ENCODE results near the gene ITPKC. TPM values are rescaled to one million over a fixed set of nuclear protein-coding genes. Genes with fewer than 3 reads are reported as not detected.
A peak's percentile ranks its signal among the peaks of the same experiment; 100 is the strongest.

The ITPKC gene
- total and polyA plus RNA-seq, 8 donors, result 6.9 to 20.4 (median 11.4) TPM

GRCh38 chr19:40750058-40750873 is 33.4 kb downstream of the ITPKC start, which contains the start of gene ACTMAP:
TSS of gene ACTMAP (minus strand) at chr19:40750477. CDS start at chr19:40749803, 674 bp downstream.
- peaks cover 0 to 30% (median 7%) of the 10 kb centered on the region in 3 donors for H3K4me1 ChIP-seq
- H3K36me3 ChIP-seq, result no peaks in the 10 kb centered on the region
- 0 to 1% methylated on average over 43 of the region's 43 CpGs for WGBS, 2 donors
- no peaks in the 10 kb centered on the region for H3K27me3 ChIP-seq
- intact Hi-C loops (cut with DNase I), result no loop called here
- ATAC-seq, result peak; percentile 88 to 93 (median 90)
- no peak for TF ChIP-seq CTCF (IDR thresholded peaks at IDR 0.05)
- peak; percentile 98 for FAIRE-seq
- H3K4me3 ChIP-seq, result peak within 1 kb of the TSS; percentile 37 to 80 (median 55)
- peak within 1 kb of the TSS; percentile 80 to 92 (median 90) for H3K27ac ChIP-seq
- DNase-seq, result peak; percentile 96 to 100 (median 100)
- H3K9me3 ChIP-seq, result no peaks in the 10 kb centered on the region

DNA sequence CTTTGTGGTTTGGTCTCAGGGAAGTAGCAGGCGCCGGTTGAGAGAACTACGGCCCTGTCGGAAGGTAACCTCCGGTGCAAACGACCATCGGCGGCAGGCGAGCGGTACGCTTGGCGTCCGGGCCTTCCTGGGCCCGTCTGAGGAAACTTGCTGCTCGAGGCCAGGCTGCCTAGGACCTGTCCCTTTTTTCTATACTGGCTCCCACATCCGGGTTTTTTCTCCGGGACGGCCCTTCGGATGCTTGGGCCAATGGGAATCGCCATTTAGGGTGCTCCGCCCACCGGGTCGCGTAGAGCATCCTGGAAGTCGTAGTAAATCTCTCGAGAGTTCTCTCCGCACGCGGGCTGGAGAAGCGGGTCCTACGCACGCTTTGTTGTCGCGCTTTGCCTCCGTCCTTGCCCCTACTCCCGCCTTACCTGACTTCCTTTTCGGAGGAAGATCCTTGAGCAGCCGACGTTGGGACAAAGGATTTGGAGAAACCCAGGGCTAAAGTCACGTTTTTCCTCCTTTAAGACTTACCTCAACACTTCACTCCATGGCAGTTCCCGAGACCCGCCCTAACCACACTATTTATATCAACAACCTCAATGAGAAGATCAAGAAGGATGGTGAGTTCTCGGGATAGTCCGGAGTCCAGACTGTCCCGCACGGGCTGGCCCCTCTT is 34.1 kb downstream of the ITPKC start, which contains the start of gene SNRPA:
TSS of gene SNRPA (plus strand) at position 330 of the 664 bp plus-strand sequence. CDS start at position 536, 206 bp downstream.
- WGBS, 2 donors, result 0% methylated on average over 46 of the region's 46 CpGs
- TF ChIP-seq CTCF (IDR thresholded peaks at IDR 0.05), result no peak
- Histone ChIP-seq H3K27me3 (no peaks in the 10 kb centered on the region), H3K4me1 (peaks cover 0 to 36% (median 7%) of the 10 kb centered on the region in 3 donors), H3K4me3 (peak within 1 kb of the TSS; percentile 37 to 80 (median 55)), H3K36me3 (peaks cover 0 to 4% (median 0%) of the 10 kb centered on the region in 3 donors), H3K9me3 (no peaks in the 10 kb centered on the region), H3K27ac (peak within 1 kb of the TSS; percentile 80 to 92 (median 90))
- intact Hi-C loops (cut with DNase I), result no loop called here
- peak; percentile 92 to 98 (median 96) for DNase-seq
- FAIRE-seq, result no peak
- peak; percentile 84 to 90 (median 86) for ATAC-seq

GRCh38 chr19:40752257-40752781 is 35.4 kb downstream of the ITPKC start:
- no peak for TF ChIP-seq CTCF (IDR thresholded peaks at IDR 0.05)
- no peak for FAIRE-seq
- no peaks in the 10 kb centered on the region for H3K27me3 ChIP-seq
- no peak for DNase-seq
- H3K4me3 ChIP-seq, result peak overlapping the region; percentile 29 to 80 (median 49)
- intact Hi-C loops (cut with DNase I), result no loop called here
- WGBS, 2 donors, result 56 to 65% methylated on average over 12 of the region's 12 CpGs
- no peaks in the 10 kb centered on the region for H3K9me3 ChIP-seq
- H3K4me1 ChIP-seq, result peaks cover 0 to 38% (median 7%) of the 10 kb centered on the region in 3 donors
- H3K36me3 ChIP-seq, result peaks cover 0 to 8% (median under 1%) of the 10 kb centered on the region in 3 donors
- H3K27ac ChIP-seq, result peak overlapping the region in 1 of 4 donors; percentile 92
- ATAC-seq, result no peak

DNA sequence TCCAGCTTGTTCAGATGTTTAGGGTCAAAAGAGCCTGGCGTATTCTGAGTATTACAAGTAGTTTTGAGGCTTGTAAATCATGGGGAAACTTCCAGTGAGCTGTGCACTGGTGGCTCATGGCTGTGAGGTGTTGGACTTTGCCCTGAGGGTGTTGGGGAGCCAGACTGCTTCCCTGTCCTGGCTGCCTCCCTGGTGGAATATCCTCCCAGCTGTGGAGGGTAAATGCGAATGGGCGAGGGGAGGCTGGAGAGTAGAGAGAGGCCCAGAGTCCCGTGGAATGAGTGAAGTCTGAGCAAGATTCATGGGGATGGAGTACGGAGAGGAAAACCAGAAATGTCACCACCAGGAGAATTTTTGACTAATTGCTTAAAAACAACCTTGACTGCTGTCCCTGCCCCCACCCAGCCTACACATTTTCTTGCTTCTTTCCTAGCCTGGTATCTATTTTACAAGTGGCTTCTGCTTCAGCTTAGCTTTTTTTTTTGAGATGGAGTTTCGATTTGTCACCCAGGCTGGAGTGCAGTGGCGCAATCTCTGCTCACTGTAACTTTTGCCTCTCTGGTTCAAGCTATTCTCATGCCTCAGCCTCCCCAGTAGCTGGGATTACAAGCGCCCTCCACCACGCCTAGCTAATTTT is 37.8 kb downstream of the ITPKC start:
- FAIRE-seq (no peak), ATAC-seq (peak in 1 of 4 donors; percentile 9), DNase-seq (peak in 2 of 6 donors; percentile 31 to 57)
- no peak for TF ChIP-seq CTCF (IDR thresholded peaks at IDR 0.05)
- Histone ChIP-seq H3K27me3 (no peaks in the 10 kb centered on the region), H3K4me3 (peak overlapping the region in 2 of 4 donors; percentile 1 to 28), H3K36me3 (peaks cover 4 to 31% (median 7%) of the 10 kb centered on the region in 3 donors), H3K4me1 (peaks cover 0 to 34% (median 7%) of the 10 kb centered on the region in 3 donors), H3K9me3 (no peaks in the 10 kb centered on the region), H3K27ac (peak overlapping the region in 2 of 4 donors; percentile 73 to 76)
- WGBS, 2 donors, result 50 to 53% methylated on average over 9 of the region's 9 CpGs
- intact Hi-C loops (cut with DNase I), result no loop called here
